ENCODE results near the gene MS4A4A.

Gene MS4A4A

GRCh38 chr11:60338053-60338452 lies 57.6 kb downstream of the MS4A4A start:
- CTCF ChIA-PET: no interaction called here
- TF ChIP-seq, protein P1, sequence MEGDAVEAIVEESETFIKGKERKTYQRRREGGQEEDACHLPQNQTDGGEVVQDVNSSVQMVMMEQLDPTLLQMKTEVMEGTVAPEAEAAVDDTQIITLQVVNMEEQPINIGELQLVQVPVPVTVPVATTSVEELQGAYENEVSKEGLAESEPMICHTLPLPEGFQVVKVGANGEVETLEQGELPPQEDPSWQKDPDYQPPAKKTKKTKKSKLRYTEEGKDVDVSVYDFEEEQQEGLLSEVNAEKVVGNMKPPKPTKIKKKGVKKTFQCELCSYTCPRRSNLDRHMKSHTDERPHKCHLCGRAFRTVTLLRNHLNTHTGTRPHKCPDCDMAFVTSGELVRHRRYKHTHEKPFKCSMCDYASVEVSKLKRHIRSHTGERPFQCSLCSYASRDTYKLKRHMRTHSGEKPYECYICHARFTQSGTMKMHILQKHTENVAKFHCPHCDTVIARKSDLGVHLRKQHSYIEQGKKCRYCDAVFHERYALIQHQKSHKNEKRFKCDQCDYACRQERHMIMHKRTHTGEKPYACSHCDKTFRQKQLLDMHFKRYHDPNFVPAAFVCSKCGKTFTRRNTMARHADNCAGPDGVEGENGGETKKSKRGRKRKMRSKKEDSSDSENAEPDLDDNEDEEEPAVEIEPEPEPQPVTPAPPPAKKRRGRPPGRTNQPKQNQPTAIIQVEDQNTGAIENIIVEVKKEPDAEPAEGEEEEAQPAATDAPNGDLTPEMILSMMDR (IDR thresholded peaks at IDR 0.05; ENCODE audit: control extremely low read depth, extremely low read depth, low read depth, missing control alignments): no peak

GRCh38 chr11:60339356-60339755 lies 58.9 kb downstream of the MS4A4A start:
- ChIA-PET POLR2A (no interaction called here), CTCF (interaction anchor here (1.1 to 1.4 kb wide), 3 partner anchors 20 to 75 kb away, joined by 3 to 5 read pairs (median 3); no protein-coding TSS in a partner anchor)
- TF ChIP-seq, protein P1 (IDR thresholded peaks at IDR 0.05; ENCODE audit: control extremely low read depth, extremely low read depth, low read depth, missing control alignments): no peak
- DNase-seq (ENCODE audit: extremely low spot score): no peak

More at GRCh38 chr11:60338053-60338452, 57.6 kb downstream of the MS4A4A start:
- DNase-seq (ENCODE audit: extremely low spot score): no peak
- POLR2A ChIA-PET: no interaction called here

DNA sequence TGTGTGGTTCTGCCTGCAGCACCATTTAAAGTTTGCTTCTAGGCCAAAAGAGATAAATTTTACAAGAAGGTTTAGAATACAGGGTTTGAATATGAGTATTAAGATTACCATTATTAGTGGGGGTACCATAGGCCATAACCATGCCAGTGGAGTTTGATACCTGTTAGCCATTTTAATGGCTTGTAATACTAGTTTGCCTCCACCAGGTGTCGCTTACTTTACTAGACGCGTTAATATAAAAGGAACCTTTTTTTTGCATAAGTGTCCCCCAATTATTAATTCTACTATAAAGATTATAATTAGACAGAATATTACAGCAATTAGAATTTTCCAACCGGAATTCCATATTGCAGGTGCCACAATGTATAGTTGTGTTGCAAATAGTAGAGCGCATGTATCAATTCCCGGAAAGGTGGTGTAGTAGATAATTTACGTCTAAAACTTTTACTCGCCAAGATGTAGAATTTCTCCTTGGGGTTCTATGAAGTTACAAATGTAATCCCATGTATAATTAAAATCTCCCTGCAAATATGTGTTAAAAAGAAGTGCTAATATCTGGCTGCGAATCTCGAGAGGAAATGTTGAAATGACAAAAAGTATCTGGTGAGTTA lies 62.7 kb downstream of the MS4A4A start:
- DNase-seq (ENCODE audit: extremely low spot score): no peak
- TF ChIP-seq, protein P1 (IDR thresholded peaks at IDR 0.05; ENCODE audit: control extremely low read depth, extremely low read depth, low read depth, missing control alignments): peak; percentile 56
- POLR2A ChIA-PET: no interaction called here
- CTCF ChIA-PET: interaction anchor here (0.7 to 7.1 kb wide), 23 partner anchors 10 to 435 kb away, joined by 3 to 73 read pairs (median 4); no protein-coding TSS in a partner anchor

- CTCF ChIA-PET: interaction anchor here (0.8 to 7.1 kb wide), 28 partner anchors 8 to 434 kb away, joined by 3 to 73 read pairs (median 4); partner anchors contain the start of gene MS4A7
- POLR2A ChIA-PET: no interaction called here
- TF ChIP-seq, protein P1 (IDR thresholded peaks at IDR 0.05; ENCODE audit: control extremely low read depth, extremely low read depth, low read depth, missing control alignments): no peak
- DNase-seq (ENCODE audit: extremely low spot score): no peak
These were observed 63.7 kb downstream of the MS4A4A start for GRCh38 chr11:60344146-60344545.

GRCh38 chr11:60345489-60345888 lies 65.0 kb downstream of the MS4A4A start:
- ChIA-PET POLR2A (no interaction called here), CTCF (interaction anchor here (0.6 to 7.1 kb wide), 30 partner anchors 9 to 417 kb away, joined by 3 to 73 read pairs (median 4); no protein-coding TSS in a partner anchor)
- no peak for DNase-seq (ENCODE audit: extremely low spot score)
- TF ChIP-seq, protein P1 (IDR thresholded peaks at IDR 0.05; ENCODE audit: control extremely low read depth, extremely low read depth, low read depth, missing control alignments): peak; percentile 62

DNA sequence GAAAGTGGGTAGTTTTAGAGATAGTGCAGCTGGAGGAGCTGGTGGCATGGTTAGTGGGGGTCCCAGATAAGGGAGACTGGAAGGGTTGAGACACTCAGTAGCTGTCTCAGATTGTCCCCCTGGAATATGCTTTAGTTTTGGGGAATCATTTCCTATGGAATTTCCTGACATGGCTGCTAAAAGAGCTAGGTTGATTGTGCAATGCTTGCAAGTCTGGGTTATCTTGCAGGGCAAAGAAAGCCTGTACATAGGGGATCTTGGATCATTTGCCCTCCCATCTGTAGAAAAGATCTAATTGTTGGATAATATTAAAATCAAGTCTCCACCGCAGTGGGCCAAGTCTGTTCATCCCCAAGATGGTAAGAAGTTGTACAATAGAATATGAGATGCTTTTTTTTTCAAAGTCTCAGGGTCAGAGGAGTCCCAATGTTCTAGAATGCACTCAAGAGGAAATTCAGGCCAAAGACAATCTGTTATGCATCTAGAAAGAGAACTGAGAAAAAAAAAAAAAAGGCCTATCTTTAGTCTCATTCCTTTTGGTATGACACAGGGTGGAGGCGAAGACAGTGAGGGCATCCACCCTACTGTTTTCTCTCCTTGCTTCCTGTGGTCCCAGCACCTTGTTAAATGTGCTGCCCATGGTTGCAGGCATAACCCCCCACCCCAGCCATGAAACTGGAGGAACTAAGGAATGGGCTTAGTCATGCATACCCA lies 66.8 kb downstream of the MS4A4A start:
- TF ChIP-seq, protein P1 (IDR thresholded peaks at IDR 0.05; ENCODE audit: control extremely low read depth, extremely low read depth, low read depth, missing control alignments): no peak
- ChIA-PET CTCF (interaction anchor here (1.3 to 7.1 kb wide), 12 partner anchors 11 to 287 kb away, joined by 3 to 73 read pairs (median 8); no protein-coding TSS in a partner anchor), POLR2A (no interaction called here)
- DNase-seq (ENCODE audit: extremely low spot score): no peak
